HEK293 (cell line): ENCODE measurements around the gene LTBP1.
"Not testable (repeated sequence)": the region's sequence is repeated elsewhere in the genome, so short reads cannot be mapped to it uniquely, and the experiment has no call there.

Source experiments
- CTCF ChIA-PET: fragments of 350-600 bp; formaldehyde crosslinking; extraction: SDS; loops from one replicate; lab custom pipeline; 2021; ENCODE audit warnings: antibody characterized with exemption; lab: Yijun Ruan, JAX
- POLR2A ChIA-PET: fragments of 300-600 bp; formaldehyde crosslinking; extraction: SDS; loops from one replicate; lab custom pipeline; 2020; ENCODE audit warnings: antibody characterized with exemption, inconsistent platforms; lab: Yijun Ruan, JAX
- H3K27ac ChIP-seq: fragments of 200-500 bp; sonication (Bioruptor generic); 2 replicates; pipeline ENCODE4 v1.5.1; 2014; ENCODE audit warnings: low read depth, low read length, control low read depth, inconsistent platforms; ENCODE audit errors: extremely low read depth
- H3K36me3 ChIP-seq, 2 experiments: fragments of 200-500 bp in 1 of 2; sonication (Bioruptor generic) in 1 of 2; 1 replicate in 1 of 2; 2 replicates in 1 of 2; pipeline ENCODE4 v1.5.1; 2014 to 2017; ENCODE audit warnings: inconsistent platforms in 2 of 2, low read length in 2 of 2; ENCODE audit not compliant: control insufficient read depth in 2 of 2, insufficient read depth in 1 of 2
- H3K4me1 ChIP-seq: fragments of 200-500 bp; sonication (Bioruptor generic); 2 replicates; pipeline ENCODE4 v1.5.1; 2014; ENCODE audit warnings: mild to moderate bottlenecking, low read length, inconsistent platforms; ENCODE audit not compliant: control insufficient read depth, insufficient read depth
- H3K4me3 ChIP-seq: 2 replicates; pipeline ENCODE4 v1.5.1; 2011; ENCODE audit warnings: low read depth, mild to moderate bottlenecking, control low read depth, low read length, moderate library complexity
- H3K9me3 ChIP-seq: fragments of 200-500 bp; sonication (Bioruptor generic); 2 replicates; pipeline ENCODE4 v1.5.1; 2014; ENCODE audit warnings: low read depth, low read length, inconsistent platforms; ENCODE audit not compliant: control insufficient read depth, insufficient read depth
- GLIS1 ChIP-seq: fragments of 450-650 bp; formaldehyde crosslinking; IDR thresholded peaks from 2 replicates; pipeline ENCODE4 v1.5.1; 2016; ENCODE audit warnings: missing biosample characterization, missing genetic modification characterization
- HOXD13 ChIP-seq: sonication (generic); formaldehyde crosslinking; IDR thresholded peaks from 2 replicates; pipeline ENCODE4 v1.8.0; 2022; ENCODE audit warnings: missing genetic modification reagents, borderline replicate concordance
- MEIS1 ChIP-seq: sonication (generic); formaldehyde crosslinking; IDR thresholded peaks from 2 replicates; pipeline ENCODE4 v1.8.1; 2022; ENCODE audit warnings: missing genetic modification reagents, mild to moderate bottlenecking, borderline replicate concordance
- MZF1 ChIP-seq: fragments of 450-650 bp; formaldehyde crosslinking; IDR thresholded peaks from 2 replicates; pipeline ENCODE4 v1.5.1; 2017; ENCODE audit warnings: missing biosample characterization, missing genetic modification characterization, borderline replicate concordance
- PRDM1 ChIP-seq: fragments of 450-650 bp; formaldehyde crosslinking; IDR thresholded peaks from 2 replicates; pipeline ENCODE4; 2016; ENCODE audit warnings: missing biosample characterization, missing genetic modification characterization
- ZBTB11 ChIP-seq: fragments of 450-650 bp; formaldehyde crosslinking; conservative IDR thresholded peaks from 2 replicates; pipeline ENCODE4 v1.5.1; 2016; ENCODE audit warnings: low read depth, missing biosample characterization, missing genetic modification characterization
- ZNF121 ChIP-seq: fragments of 450-650 bp; formaldehyde crosslinking; IDR thresholded peaks from 2 replicates; pipeline ENCODE4 v1.5.1; 2016; ENCODE audit warnings: missing biosample characterization, missing genetic modification characterization
- ZNF2 ChIP-seq: fragments of 450-650 bp; formaldehyde crosslinking; IDR thresholded peaks from 2 replicates; pipeline ENCODE4 v1.5.1; 2016; ENCODE audit warnings: missing biosample characterization, missing genetic modification characterization
- ZNF202 ChIP-seq: fragments of 450-650 bp; formaldehyde crosslinking; IDR thresholded peaks from 2 replicates; pipeline ENCODE4 v1.5.1; 2016; ENCODE audit warnings: missing biosample characterization, missing genetic modification characterization, borderline replicate concordance
- ZNF211 ChIP-seq: fragments of 450-650 bp; formaldehyde crosslinking; IDR thresholded peaks from 2 replicates; pipeline ENCODE4 v1.5.1; 2016; ENCODE audit warnings: low read depth, missing biosample characterization, missing genetic modification characterization
- ZNF221 ChIP-seq: fragments of 450-650 bp; formaldehyde crosslinking; IDR thresholded peaks from 2 replicates; pipeline ENCODE4 v1.5.1; 2017; ENCODE audit warnings: missing biosample characterization, missing genetic modification characterization, borderline replicate concordance
- ZNF24 ChIP-seq: fragments of 450-650 bp; formaldehyde crosslinking; IDR thresholded peaks from 2 replicates; pipeline ENCODE4 v1.5.1; 2016; ENCODE audit warnings: missing biosample characterization, missing genetic modification characterization
- ZNF248 ChIP-seq: fragments of 450-650 bp; formaldehyde crosslinking; IDR thresholded peaks from 2 replicates; pipeline ENCODE4 v1.5.1; 2017; ENCODE audit warnings: missing biosample characterization, missing genetic modification characterization
- ZNF324 ChIP-seq: fragments of 450-650 bp; formaldehyde crosslinking; IDR thresholded peaks from 2 replicates; pipeline ENCODE4 v1.5.1; 2016; ENCODE audit warnings: missing biosample characterization, missing genetic modification characterization
- ZNF350 ChIP-seq: fragments of 450-650 bp; formaldehyde crosslinking; IDR thresholded peaks from 2 replicates; pipeline ENCODE4 v1.5.0; 2017; ENCODE audit warnings: missing biosample characterization, mild to moderate bottlenecking, missing genetic modification characterization
- ZNF398 ChIP-seq: fragments of 450-650 bp; formaldehyde crosslinking; IDR thresholded peaks from 2 replicates; pipeline ENCODE4 v1.5.1; 2017; ENCODE audit warnings: missing biosample characterization, missing genetic modification characterization
- ZNF404 ChIP-seq: fragments of 450-650 bp; formaldehyde crosslinking; IDR thresholded peaks from 2 replicates; pipeline ENCODE4 v1.5.1; 2017; ENCODE audit warnings: missing biosample characterization, missing genetic modification characterization
- ZNF416 ChIP-seq: fragments of 450-650 bp; formaldehyde crosslinking; IDR thresholded peaks from 2 replicates; pipeline ENCODE4 v1.5.1; 2016; ENCODE audit warnings: missing biosample characterization, missing genetic modification characterization
- ZNF580 ChIP-seq: fragments of 450-650 bp; formaldehyde crosslinking; IDR thresholded peaks from 2 replicates; pipeline ENCODE4 v1.5.1; 2016; ENCODE audit warnings: missing biosample characterization, missing genetic modification characterization
- ZNF600 ChIP-seq: fragments of 450-650 bp; formaldehyde crosslinking; IDR thresholded peaks from 2 replicates; pipeline ENCODE4 v1.5.1; 2016; ENCODE audit warnings: missing biosample characterization, missing genetic modification characterization
- ZNF623 ChIP-seq: fragments of 450-650 bp; formaldehyde crosslinking; IDR thresholded peaks from 2 replicates; pipeline ENCODE4 v1.5.1; 2016; ENCODE audit warnings: missing biosample characterization, missing genetic modification characterization
- ZNF626 ChIP-seq: fragments of 450-650 bp; sonication (Bioruptor Pico); formaldehyde crosslinking; IDR thresholded peaks from 2 replicates; pipeline ENCODE4 v1.5.1; 2018; ENCODE audit warnings: missing biosample characterization, missing genetic modification characterization, inconsistent platforms
- ZNF664 ChIP-seq: fragments of 450-650 bp; formaldehyde crosslinking; IDR thresholded peaks from 2 replicates; pipeline ENCODE4 v1.5.1; 2016; ENCODE audit warnings: missing biosample characterization, missing genetic modification characterization
- ZNF692 ChIP-seq: fragments of 450-650 bp; formaldehyde crosslinking; IDR thresholded peaks from 2 replicates; pipeline ENCODE4 v1.5.1; 2016; ENCODE audit warnings: missing biosample characterization, missing genetic modification characterization
- ZNF704 ChIP-seq: fragments of 450-650 bp; formaldehyde crosslinking; IDR thresholded peaks from 2 replicates; pipeline ENCODE4 v1.5.1; 2016; ENCODE audit warnings: missing biosample characterization, missing genetic modification characterization

Gene LTBP1

GRCh38 chr2:33052361-33052735 lies 105.6 kb downstream of the LTBP1 start:
- no peaks in the 10 kb centered on the region for H3K36me3 ChIP-seq
- H3K4me3 ChIP-seq = no peak overlapping the region
- H3K27ac ChIP-seq = no peak overlapping the region
- POLR2A ChIA-PET = no interaction called here
- CTCF ChIA-PET = interaction anchor here (0.6 to 0.7 kb wide), 3 partner anchors 34 to 375 kb away, joined by 3 to 5 read pairs (median 4); no protein-coding TSS in a partner anchor
- no peaks in the 10 kb centered on the region for H3K9me3 ChIP-seq
- TF ChIP-seq ZNF2 (tag by site-specific recombination) = no peak
- TF ChIP-seq ZNF324 = no peak
- no peak for TF ChIP-seq ZNF600 (tag by site-specific recombination)
- TF ChIP-seq MEIS1 = no peak
- TF ChIP-seq GLIS1 (tag by site-specific recombination) = no peak
- no peak for TF ChIP-seq ZBTB11 (tag by site-specific recombination)
- no peak for TF ChIP-seq HOXD13 (CRISPR knock-in tag)
- no peak for TF ChIP-seq ZNF416 (tag by site-specific recombination)
- no peak for TF ChIP-seq PRDM1 (tag by site-specific recombination)
- TF ChIP-seq ZNF221 (tag by site-specific recombination) = no peak
- no peak for TF ChIP-seq ZNF248
- TF ChIP-seq ZNF211 (tag by site-specific recombination) = no peak
- no peak for TF ChIP-seq ZNF121 (tag by site-specific recombination)
- TF ChIP-seq ZNF623 = no peak
- no peak for TF ChIP-seq MZF1 (tag by site-specific recombination)
- no peak for TF ChIP-seq ZNF580 (tag by site-specific recombination)
- no peak for TF ChIP-seq ZNF626 (tag by site-specific recombination)
- TF ChIP-seq ZNF704 (tag by site-specific recombination) = no peak
- TF ChIP-seq, all 188 proteins: peak for 0
- H3K4me1 ChIP-seq = peaks cover 9% of the 10 kb centered on the region; the same call in 1 of the 2 replicates

GRCh38 chr2:33052795-33053194 lies 106.0 kb downstream of the LTBP1 start:
- CTCF ChIA-PET = interaction anchor here (0.6 to 0.7 kb wide), 3 partner anchors 33 to 374 kb away, joined by 3 to 5 read pairs (median 4); no protein-coding TSS in a partner anchor
- H3K27ac ChIP-seq, H3K4me1 ChIP-seq, H3K4me3 ChIP-seq, H3K36me3 ChIP-seq, H3K9me3 ChIP-seq, POLR2A ChIA-PET: not testable (repeated sequence)

- no peaks in the 10 kb centered on the region for H3K36me3 ChIP-seq
- no peak overlapping the region for H3K4me3 ChIP-seq
- ChIA-PET POLR2A (no interaction called here), CTCF (interaction anchor here (0.7 kb wide), 1 partner anchor 106 kb away, joined by 3 read pairs; no protein-coding TSS in a partner anchor)
- H3K9me3 ChIP-seq = no peaks in the 10 kb centered on the region
- no peak overlapping the region for H3K27ac ChIP-seq
- no peaks in the 10 kb centered on the region for H3K4me1 ChIP-seq
- TF ChIP-seq ZNF350 (no peak), ZNF202 (no peak), ZNF692 (tag by site-specific recombination) (no peak), ZNF24 (tag by site-specific recombination) (no peak), ZNF664 (tag by site-specific recombination) (no peak), ZNF398 (tag by site-specific recombination) (no peak), ZNF404 (tag by site-specific recombination) (no peak), ZNF623 (no peak)
Measured at GRCh38 chr2:33056170-33056569, 109.4 kb downstream of the LTBP1 start.
